H1 (cell line): ENCODE data around the gene PROSER3.

ENCODE experiments used
- BRCA1 ChIP-seq: IDR thresholded peaks from 2 replicates; pipeline ENCODE4 v1.6.1; 2012; ENCODE audit warnings: low read depth, low read length, improper control_type of control experiment
- CREB1 ChIP-seq: IDR thresholded peaks from 2 replicates; pipeline ENCODE4 v1.6.1; 2012; ENCODE audit warnings: inconsistent platforms
- EGR1 ChIP-seq: IDR thresholded peaks from 2 replicates; pipeline ENCODE4 v1.6.1; 2011; ENCODE audit warnings: low read depth, low read length, borderline replicate concordance
- EP300 ChIP-seq, 2 experiments: IDR thresholded peaks; 1 replicate in 1 of 2; 2 replicates in 1 of 2; pipeline ENCODE4 v1.6.1; 2011 to 2012; ENCODE audit warnings: low read depth in 2 of 2, low read length in 2 of 2, mild to moderate bottlenecking in 2 of 2, borderline replicate concordance in 1 of 2, inconsistent platforms in 1 of 2, moderate library complexity in 1 of 2
- POLR2AphosphoS5 ChIP-seq: IDR thresholded peaks from 2 replicates; pipeline ENCODE4 v1.6.1; 2011; ENCODE audit warnings: low read depth, low read length
- RBBP5 ChIP-seq: IDR thresholded peaks from 2 replicates; pipeline ENCODE4 v1.7.1; 2012; ENCODE audit warnings: low read depth, mild to moderate bottlenecking, inconsistent platforms, low read length, moderate library complexity, borderline replicate concordance
- SAP30 ChIP-seq: fragments of 300-600 bp; sonication (generic); IDR thresholded peaks from 2 replicates; pipeline ENCODE4 v1.7.1; 2012; ENCODE audit warnings: low read length, moderate library complexity, mild to moderate bottlenecking, inconsistent platforms; ENCODE audit not compliant: insufficient read depth, insufficient replicate concordance
- SIX5 ChIP-seq: IDR thresholded peaks from 2 replicates; pipeline ENCODE4 v1.6.1; 2011; ENCODE audit warnings: mild to moderate bottlenecking, low read depth, low read length
- TCF12 ChIP-seq: IDR thresholded peaks from 2 replicates; pipeline ENCODE4 v1.6.1; 2011; ENCODE audit warnings: low read depth, mild to moderate bottlenecking, low read length
- YY1 ChIP-seq: IDR thresholded peaks from 2 replicates; pipeline ENCODE4 v1.6.1; 2011; ENCODE audit warnings: low read depth, mild to moderate bottlenecking, low read length
- TF ChIP-seq, protein P1 (sequence below), 3 experiments: IDR thresholded peaks; 1 replicate in 2 of 3; 2 replicates in 1 of 3; pipeline versions ENCODE4 v1.5.1 to v1.6.1; 2011; ENCODE audit warnings: low read length in 3 of 3, mild to moderate bottlenecking in 3 of 3, inconsistent platforms in 2 of 3, low read depth in 1 of 3, moderate library complexity in 1 of 3; ENCODE audit not compliant: insufficient read depth in 1 of 3; ENCODE audit errors: control extremely low read depth in 1 of 3
- TF ChIP-seq, protein P2 (sequence below): IDR thresholded peaks from 2 replicates; pipeline ENCODE4 v1.6.1; 2012; ENCODE audit warnings: inconsistent platforms
- TF ChIP-seq, protein P3 (sequence below): IDR thresholded peaks from 2 replicates; pipeline ENCODE4 v1.6.1; 2011; ENCODE audit warnings: low read length, improper control_type of control experiment

DNA sequence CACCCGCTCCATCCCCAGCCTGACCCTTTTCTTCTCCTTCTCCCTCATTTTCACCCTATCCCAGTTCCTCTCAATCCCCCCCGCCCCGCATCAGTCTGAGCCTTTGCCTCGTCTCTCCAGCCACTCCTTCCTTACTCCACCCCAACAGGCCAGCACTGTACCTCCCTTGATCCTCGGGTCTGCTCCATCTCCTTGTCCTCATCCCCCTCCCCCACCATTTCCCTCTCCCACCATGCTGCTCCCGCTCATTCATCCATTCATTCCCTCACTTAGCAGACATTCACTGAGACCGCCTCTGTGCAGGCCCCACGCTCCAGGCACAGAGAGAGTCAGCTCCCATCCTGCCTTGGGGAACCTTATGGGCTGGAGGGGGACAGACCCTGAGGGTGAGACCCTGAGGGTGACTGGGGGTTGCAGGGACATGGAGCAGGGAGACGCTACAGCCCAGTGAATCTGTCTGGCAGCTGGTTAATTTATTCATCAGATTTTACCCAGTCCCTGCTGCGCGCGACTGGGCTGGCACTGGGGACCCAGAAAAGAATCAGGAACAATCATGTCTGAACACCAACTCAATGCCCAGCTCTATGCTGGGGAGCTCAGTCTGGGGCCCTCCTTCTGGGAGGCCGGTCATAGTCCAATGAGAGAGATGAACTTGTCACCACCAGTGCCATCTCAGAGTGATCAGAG is 18.3 kb downstream of the PROSER3 start:
- TF ChIP-seq BRCA1 (no peak), RBBP5 (no peak), CREB1 (no peak), POLR2AphosphoS5 (no peak), EGR1 (no peak), SIX5 (no peak), TCF12 (no peak), SAP30 (no peak), EP300 (IDR thresholded peaks at IDR 0.05; ENCODE audit: borderline replicate concordance in 1 of 2, low read depth in 2 of 2, low read length in 2 of 2) (no peak), YY1 (no peak)
- TF ChIP-seq, protein P1, sequence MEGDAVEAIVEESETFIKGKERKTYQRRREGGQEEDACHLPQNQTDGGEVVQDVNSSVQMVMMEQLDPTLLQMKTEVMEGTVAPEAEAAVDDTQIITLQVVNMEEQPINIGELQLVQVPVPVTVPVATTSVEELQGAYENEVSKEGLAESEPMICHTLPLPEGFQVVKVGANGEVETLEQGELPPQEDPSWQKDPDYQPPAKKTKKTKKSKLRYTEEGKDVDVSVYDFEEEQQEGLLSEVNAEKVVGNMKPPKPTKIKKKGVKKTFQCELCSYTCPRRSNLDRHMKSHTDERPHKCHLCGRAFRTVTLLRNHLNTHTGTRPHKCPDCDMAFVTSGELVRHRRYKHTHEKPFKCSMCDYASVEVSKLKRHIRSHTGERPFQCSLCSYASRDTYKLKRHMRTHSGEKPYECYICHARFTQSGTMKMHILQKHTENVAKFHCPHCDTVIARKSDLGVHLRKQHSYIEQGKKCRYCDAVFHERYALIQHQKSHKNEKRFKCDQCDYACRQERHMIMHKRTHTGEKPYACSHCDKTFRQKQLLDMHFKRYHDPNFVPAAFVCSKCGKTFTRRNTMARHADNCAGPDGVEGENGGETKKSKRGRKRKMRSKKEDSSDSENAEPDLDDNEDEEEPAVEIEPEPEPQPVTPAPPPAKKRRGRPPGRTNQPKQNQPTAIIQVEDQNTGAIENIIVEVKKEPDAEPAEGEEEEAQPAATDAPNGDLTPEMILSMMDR (IDR thresholded peaks at IDR 0.05; ENCODE audit: control extremely low read depth in 1 of 3, insufficient read depth in 1 of 3, low read depth in 1 of 3, low read length in 3 of 3): no peak
- TF ChIP-seq, protein P2, sequence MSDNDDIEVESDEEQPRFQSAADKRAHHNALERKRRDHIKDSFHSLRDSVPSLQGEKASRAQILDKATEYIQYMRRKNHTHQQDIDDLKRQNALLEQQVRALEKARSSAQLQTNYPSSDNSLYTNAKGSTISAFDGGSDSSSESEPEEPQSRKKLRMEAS: no peak
- TF ChIP-seq, protein P3, sequence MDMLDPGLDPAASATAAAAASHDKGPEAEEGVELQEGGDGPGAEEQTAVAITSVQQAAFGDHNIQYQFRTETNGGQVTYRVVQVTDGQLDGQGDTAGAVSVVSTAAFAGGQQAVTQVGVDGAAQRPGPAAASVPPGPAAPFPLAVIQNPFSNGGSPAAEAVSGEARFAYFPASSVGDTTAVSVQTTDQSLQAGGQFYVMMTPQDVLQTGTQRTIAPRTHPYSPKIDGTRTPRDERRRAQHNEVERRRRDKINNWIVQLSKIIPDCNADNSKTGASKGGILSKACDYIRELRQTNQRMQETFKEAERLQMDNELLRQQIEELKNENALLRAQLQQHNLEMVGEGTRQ: no peak
